ENCODE measurements around the gene MCU.
"Not testable (repeated sequence)": the region's sequence is repeated elsewhere in the genome, so short reads cannot be mapped to it uniquely, and the experiment has no call there.

The MCU gene

DNA sequence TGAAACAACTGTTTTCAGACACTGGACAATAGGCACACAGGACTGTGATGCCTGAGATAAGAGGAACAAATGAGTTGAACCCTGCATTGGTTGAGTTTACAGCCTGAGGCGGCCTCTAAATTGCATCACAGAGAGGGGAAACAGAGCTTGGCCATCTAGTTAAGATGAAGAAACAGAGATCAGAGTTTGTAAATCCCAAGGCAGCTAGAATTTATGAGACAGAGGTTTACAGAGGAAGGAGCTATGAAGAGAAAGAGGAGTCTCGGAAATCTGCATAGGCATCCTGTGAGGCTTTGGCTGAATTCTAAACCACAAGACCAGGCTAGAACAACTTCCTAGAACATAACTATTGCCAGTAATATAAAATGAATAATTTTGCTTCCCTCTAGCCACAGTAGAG, 160.6 kb downstream of the MCU start:
- no peak for DNase-seq

DNA sequence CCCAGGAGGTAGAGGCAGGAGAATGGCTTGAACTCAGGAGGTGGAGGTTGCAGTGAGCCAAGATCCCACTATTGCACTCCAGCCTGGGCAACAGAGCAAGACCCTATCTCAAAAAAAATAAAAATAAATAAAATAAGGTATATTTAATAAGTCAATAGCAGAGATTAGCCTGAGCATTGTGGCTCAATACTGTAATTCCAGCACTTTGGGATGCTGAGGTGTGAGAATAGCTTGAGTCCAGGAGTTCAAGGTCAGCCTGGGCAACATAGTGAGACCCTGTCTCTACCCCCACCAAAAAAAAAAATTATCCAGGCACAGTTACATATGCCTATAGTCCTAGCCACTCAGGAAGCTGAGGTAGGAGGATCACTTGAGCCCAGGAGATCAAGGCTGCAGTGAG, 163.2 kb downstream of the MCU start:
- no peak for DNase-seq

- DNase-seq, result no peak
Measured at GRCh38 chr10:72855790-72856189, 163.8 kb downstream of the MCU start.

DNA sequence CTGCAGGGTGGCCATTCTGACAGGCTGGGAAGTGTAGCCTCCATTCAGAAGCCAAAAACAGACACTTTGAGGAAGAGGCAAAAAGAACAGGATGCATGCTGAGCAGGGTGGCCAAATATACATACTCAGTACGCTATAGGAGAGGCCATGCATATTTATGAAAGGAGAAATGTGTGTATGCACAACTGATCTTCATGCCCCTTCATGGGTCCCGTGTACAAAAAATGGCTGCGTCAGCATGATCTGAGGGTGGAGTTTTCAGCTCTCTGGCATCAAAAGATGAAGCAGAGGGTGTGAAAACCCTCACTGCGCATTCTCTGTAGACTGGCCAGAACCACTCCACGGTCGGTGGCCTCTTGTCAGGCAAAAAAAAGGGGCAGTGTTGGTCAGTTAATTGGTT, 166.1 kb downstream of the MCU start:
- no peak for DNase-seq

DNA sequence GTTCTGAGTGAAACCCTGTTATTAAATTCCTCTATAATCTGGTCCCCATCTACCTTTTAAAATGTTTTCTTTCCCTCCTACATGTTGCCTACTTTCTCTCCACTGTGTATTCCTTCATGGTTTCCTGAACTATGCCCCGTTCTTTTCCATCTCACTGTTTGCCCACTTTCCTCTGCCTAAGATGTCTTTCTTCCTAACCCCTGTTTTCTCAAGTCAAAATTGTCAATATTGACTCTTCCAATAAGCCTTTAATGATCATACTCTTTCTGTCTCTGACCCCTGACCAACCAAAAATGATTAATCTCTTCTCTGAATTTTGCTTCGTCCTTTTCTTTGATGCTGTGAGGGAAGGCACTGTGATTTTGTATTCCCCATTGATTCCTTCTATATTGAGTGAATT, 171.0 kb downstream of the MCU start:
- DNase-seq, result no peak

GRCh38 chr10:72875250-72876055, 183.5 kb downstream of the MCU start:
- DNase-seq, result no peak

- no peak for DNase-seq
Measured at GRCh38 chr10:72879245-72879644, 187.3 kb downstream of the MCU start.

GRCh38 chr10:72881291-72881690, 189.3 kb downstream of the MCU start:
- no peak for DNase-seq

GRCh38 chr10:72883861-72884260, 191.9 kb downstream of the MCU start:
- no peak for DNase-seq

- no peak for DNase-seq
Measured at GRCh38 chr10:72885953-72886352, 194.0 kb downstream of the MCU start.

DNA sequence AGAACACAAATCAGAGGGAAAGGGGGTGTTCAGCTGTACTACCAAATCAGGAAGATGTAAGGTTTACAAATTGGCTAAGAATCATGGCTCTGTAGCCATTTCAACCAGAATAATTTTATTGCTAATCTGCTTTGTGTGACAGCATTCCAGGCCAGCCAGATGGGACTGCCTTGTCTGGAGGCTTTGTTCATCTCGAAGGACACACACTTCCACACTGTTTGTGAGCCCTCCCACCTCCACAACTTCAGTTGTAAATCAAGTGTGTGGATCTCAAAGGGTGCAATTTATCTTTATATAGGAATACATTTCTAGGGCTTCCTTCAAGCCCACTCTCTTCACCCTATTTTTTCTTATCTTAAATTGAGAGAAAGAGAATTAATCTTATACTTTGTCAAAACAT, 194.7 kb downstream of the MCU start:
- DNase-seq, result no peak

- no peak for DNase-seq
Measured at GRCh38 chr10:72887043-72887442, 195.1 kb downstream of the MCU start.

- DNase-seq, result no peak
Measured at GRCh38 chr10:72888151-72888638, 196.3 kb downstream of the MCU start.

DNA sequence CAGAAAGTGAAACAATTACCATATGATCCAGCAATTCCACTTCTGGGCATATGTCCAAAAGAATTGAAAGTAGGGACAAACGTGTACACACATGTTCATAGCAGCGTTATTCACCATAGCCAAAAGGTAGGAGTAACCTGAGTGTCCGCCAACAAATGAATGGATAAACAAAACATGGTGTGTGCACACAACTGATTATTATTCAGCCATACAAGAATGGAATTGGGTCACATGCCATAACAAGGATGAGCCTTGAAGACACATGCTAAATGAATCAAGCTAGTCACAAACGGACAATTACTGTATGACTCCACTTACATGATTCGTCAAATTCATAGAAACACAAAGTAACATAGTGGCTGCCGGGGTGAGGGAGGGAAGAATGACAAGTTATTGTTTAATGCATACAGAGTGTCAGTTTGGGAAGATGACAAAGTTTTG, 197.5 kb downstream of the MCU start:
- DNase-seq, result no peak

- no peak for DNase-seq
Measured at GRCh38 chr10:72890086-72890485, 198.1 kb downstream of the MCU start.

GRCh38 chr10:72893136-72893798, 201.3 kb downstream of the MCU start, which contains the start of gene OIT3:
Gene OIT3, plus strand, starts transcription at chr10:72893739. Its CDS starts 60 bp downstream, at chr10:72893799.
- no peak for DNase-seq

DNA sequence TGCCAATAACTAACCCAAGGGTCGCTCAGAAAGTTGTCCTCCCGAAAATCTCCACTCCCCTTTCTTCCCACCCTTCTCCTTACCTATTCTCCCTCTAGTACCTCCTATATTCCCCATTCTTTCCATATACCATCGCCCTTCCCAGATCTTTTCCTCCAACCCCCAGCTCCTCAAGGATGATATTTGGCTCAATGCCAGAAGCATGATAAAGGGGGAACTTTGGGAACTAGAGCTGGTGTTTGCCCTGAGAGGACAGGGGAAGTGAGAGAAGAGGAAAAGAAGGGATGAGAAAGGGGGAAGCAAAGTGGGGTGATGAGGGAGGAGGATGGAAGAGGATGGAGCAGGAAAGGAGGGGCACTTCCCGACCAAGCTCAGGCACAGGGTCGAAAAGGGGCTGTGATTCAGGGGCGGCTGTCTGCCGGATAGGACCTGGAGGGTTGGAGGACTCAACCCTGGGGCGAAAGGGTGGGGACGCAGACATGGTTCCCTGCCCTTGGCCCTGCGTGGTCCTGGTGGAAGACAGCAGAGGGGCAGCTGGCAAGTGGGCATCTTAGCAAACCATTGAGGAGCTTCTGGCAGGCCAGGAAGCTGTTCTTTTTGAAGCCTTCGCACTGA, 203.4 kb downstream of the MCU start:
- no peak for DNase-seq

- DNase-seq, result no peak
Measured at GRCh38 chr10:72898616-72899015, 206.7 kb downstream of the MCU start.

DNA sequence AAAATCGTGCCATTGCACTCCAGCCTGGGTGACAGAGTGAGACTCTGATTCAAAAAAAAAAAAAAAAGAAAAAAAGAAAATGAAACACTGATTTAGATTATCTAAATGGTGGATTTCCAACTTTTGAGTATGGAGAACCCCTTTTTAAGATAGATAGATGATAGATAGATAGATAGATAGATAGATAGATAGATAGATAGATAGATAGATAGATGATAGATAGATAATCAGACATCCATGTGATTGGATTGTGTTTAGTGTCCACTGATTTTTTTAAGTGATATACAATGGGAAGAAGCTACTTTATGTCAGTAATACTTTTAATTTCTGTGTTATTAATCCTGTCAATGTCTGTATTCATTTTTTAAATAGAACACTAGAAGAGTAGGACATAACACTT, 207.6 kb downstream of the MCU start:
- no peak for DNase-seq

GRCh38 chr10:72903941-72904446, 212.1 kb downstream of the MCU start:
- DNase-seq, result not testable (repeated sequence)

DNA sequence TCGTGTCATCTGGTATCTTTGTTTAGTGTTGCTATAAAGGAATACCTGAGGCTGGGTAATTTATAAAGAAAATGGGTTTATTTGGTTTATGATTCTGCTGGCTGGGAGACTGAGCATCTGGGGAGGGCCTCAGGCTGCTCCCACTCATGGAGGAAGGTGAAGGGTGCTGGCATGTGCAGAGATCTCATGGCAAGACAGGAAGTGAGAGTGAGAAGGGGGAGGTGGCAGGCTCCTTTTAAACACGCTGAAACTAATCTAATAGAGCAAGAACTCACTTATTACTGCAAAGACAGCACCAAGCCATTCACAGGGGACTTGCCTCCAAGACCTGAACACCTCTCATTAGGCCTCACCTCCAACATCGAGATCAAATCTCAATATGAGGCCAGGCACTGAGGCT, 212.9 kb downstream of the MCU start:
- no peak for DNase-seq

- DNase-seq, result no peak
Measured at GRCh38 chr10:72906446-72906845, 214.5 kb downstream of the MCU start.

- no peak for DNase-seq
Measured at GRCh38 chr10:72910705-72911104, 218.8 kb downstream of the MCU start.

DNA sequence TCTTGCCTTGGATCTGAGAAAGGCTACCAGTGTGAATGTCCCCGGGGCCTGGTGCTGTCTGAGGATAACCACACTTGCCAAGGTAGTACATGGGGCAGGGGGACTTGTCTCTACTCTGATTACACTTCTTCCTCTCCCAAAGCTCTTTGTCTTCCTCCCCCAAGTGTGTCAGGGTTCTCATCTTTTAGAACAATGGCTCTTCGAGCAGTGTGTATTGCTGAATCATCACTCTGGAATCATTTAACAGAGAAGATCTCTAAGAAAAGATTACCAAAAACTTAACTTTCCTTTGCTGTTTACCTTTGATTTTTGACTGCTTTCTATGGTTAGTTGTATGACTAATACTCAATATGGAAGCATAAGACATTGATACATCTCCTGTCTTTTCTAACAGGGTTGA, 219.8 kb downstream of the MCU start:
- no peak for DNase-seq

All from stimulated activated CD4-positive, alpha-beta T cell treated with anti-CD3 and anti-CD28 coated beads, Interleukin-4, amount 100 ng/mL, for 24 hours (primary cell).